PC-3 (cell line): ENCODE data around the gene IGLL1.

Source experiments
- CTCF ChIP-seq: fragments of 300-600 bp; sonication (generic); conservative IDR thresholded peaks from 2 replicates; pipeline ENCODE4 v1.5.1; 2017; ENCODE audit warnings: antibody characterized with exemption, low read depth, mild to moderate bottlenecking, low read length
- EZH2 ChIP-seq: fragments of 300-600 bp; sonication (generic); IDR thresholded peaks from one replicate; pipeline ENCODE4 v1.6.1; 2017; ENCODE audit warnings: antibody characterized with exemption, mild to moderate bottlenecking, low read length; ENCODE audit not compliant: unreplicated experiment

- TF ChIP-seq CTCF (no peak), EZH2 (no peak)
Observed at GRCh38 chr22:23556026-23556620, 24.0 kb downstream of the IGLL1 start.
